Right forelimb (tissue), 1 donor: ENCODE data around the gene LHCGR.
"Not testable (repeated sequence)": the region's sequence is repeated elsewhere in the genome, so short reads cannot be mapped to it uniquely, and the experiment has no call there.

Source experiments
- DNase-seq: peaks from one replicate; pipeline ENCODE4 v3.0.0-alpha.2; 2018

LHCGR gene

DNA sequence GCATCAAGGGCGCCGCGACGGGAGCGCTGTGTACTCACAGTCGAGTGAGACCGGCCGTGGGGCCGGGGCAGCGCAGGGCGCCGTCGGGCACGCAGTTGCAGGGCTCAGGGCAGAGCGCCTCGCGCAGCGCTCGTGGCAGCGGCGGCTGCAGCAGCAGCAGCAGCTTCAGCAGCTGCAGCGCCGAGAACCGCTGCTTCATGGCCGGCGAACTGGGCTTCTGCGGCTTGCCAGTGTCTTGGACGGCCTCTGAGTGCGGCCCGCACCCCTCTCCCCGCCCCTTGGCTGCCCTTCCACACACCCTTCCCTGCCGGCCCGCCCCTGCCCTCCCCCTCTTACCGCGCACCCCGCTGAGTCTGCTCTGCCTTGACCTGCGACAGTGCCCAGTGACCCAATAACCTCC lies at the start of gene LHCGR:
LHCGR (minus strand) TSS at position 252 of the 400 bp plus-strand sequence; CDS start at position 199, 53 bp downstream.
- no peak for DNase-seq

DNA sequence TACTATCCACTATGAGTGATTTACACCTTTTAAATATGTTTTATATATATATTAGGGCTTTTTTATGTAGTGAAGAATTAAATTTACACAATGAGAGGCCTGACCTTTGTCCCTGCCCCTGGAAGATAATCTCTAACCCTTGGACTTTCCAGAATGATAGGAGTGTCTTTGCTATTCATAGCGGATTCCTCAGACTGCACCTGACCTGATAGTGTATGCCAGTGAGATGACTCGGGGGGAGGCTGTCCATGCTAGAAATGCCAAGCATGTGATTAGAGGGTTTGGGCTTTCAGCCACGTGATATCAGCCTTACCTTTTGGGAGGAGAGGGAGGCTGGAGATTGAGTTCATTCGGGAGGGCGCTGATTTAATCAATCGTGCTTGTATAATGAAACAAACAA lies 44.1 kb upstream of the LHCGR start:
- DNase-seq = no peak

DNA sequence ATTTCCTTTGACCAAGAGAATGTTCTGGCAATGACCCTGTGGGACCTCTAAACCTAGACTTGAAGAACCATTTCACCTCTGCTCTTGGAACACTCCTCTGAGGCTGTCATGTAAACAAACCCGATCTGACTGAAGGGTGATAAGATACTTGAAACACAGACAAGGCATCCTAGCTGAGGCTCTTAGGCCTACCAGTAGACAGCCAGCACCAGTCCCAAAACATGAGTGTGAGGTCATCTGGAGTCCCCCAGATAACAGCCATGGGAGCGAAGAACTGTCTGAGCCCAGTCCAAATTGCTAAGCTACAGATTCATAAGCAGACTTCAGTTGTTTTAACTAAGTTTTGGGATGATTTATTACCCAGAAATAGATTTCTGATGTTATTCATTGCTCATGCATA lies 39.5 kb upstream of the LHCGR start:
- DNase-seq = no peak

DNA sequence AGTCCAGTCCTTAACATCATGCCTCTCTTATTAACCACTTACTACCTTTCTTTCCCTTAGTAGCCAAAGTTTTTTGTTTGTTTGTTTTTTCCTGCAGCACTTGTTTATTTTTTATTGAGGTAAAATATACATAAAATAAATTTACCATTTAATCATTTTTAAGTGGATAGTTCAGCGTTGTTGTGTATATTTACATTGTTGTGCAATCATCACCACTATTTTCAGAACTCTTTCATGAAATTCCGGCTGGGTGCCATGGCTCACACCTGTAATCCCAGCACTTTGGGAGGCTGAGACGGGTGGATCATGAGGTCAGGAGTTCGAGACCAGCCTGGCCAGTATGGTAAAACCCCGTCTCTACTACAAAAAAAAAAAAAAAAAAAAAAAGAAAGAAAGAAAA lies 38.1 kb upstream of the LHCGR start:
- no peak for DNase-seq

DNA sequence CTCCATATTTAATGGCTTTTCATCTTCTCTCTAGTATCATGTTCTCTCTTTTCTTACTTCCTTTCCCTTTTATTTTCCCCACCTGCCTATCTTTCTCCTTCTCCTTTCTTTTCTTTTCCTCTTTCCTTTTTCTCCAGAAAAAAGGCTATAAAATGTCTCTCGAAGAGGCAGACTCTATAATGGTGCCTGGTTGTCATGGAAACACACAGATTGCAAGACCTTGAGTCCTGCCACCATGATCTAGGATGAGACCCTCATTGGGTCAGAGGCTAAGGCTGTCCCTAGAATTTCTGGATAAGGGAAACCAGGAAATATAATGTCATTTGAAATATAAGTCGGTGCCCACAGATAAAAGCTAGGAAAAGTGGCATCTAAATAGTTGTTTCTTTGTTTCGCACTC lies 36.5 kb upstream of the LHCGR start:
- no peak for DNase-seq

DNA sequence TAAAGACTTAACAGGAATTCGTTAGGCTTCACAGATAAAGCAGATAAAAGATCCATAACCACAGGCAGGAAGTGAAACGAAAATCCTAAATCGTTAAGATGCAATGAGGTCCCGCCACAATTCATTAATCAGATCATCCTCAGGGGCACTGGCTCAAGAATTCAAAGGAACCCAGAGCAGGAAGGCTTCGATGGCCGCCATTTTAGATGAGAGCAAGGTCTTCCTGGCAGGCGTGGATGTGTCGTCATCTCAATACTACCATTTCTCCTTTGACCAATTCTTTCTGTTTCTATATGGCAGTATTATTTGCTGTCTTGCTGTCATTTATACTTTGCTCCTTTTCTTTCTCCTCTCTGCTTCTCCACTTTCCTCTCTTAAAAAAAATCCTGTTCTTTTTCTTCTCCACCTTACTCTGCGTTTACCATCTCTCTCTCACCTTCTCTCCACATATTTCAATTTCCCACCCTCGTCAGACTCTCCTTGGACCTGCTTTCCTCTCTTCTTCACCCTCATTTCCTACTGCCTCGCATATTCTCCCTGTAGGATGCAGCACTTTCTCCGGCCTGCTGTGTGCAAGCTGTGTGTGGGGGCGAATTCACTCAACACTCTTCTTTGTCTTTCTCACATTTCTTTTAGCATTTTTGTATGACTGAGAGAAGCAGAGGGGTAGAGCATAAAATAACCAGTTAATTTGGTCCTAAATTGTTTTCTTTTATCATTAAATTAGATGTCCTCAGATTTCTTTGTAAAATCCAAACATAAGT lies 35.1 kb upstream of the LHCGR start:
- DNase-seq = no peak

DNA sequence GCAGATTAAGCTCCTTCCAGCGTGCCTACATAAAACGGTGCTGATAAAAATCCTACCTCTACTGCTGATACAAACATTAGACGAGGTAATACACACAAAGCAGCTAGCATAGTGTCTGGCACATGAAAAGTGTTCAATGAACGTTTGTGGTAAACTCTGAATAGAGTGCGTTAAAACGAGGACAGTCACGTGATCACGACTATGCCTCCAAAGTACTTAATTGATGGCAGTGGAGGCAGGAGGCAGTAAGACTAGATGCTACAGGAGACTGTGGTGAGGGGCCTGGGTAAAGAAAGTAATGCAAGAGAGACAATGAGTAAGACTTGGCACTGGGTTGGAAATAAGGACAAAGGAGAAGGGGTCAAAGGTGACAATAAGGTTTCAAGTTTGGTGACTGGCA lies 32.1 kb upstream of the LHCGR start:
- DNase-seq = no peak

DNA sequence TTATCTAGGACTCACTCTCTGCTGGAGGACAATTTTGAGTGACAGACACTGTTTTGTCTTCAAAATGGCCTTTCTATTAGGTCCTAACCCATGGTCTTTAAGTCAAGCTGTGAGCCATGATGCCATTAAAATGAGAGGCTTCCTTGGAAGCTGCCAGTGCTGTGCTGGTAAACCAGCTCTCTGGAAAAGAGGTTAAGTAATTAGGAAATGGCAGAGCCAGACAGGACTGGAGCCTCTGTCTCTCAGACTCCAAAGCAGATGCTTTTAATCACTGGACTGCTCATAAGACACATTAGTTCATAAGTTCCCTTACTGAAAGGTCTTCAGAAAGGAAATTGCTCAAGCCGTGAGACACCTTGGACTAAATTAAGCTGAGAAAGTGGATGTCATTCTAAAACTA lies 25.8 kb upstream of the LHCGR start:
- DNase-seq = no peak

DNA sequence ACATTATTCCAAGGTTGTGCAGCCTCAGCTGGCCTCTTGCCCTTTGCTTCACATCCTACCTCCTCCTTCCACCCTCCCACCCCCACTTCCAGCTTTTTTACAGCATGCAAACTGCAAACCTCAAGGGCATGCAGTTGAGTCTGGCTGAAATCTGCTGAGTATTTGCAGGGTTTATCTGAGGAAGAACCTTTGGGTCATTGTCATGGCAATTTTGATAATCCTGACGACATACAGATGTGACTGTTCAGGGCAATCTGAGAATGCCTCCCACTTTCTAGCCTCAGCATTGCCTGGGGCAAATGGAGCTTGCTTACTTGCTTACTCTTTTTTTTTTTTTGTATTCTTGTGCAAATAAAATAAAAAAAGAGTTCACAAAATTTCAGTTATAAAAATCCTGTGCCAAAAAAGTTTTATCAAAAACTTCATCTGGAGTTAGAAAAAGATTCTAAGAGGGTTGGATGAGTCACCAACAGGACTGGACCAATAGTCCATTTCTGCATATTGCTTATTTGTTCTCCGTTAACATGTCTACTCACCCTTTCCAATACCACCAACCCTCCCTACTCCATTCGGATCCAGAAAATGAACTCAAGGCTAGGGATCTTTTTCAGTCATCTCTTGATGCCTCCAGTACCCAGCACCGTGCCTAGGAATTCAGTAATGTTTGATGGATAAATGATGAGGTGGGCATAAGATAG lies 23.6 kb upstream of the LHCGR start:
- DNase-seq = no peak

DNA sequence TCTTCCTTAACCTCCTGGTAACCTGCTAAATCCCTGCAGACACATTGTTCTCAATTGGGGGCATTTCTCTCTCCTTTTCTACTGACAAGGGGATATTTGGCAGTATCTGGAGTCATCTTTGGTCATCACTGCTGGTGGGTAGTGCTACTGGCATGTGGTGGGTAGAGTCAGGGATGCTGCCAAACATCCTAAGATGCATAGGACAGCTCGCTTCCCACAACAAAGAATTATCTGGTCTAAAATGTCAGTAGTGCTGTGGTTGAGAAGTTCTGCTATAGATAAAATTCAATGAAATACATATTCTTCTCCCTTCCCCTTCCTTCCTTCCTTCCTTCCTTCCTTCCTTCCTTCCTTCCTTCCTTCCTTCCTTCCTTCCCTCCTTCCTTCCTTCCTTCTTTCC lies 18.7 kb upstream of the LHCGR start:
- no peak for DNase-seq

DNA sequence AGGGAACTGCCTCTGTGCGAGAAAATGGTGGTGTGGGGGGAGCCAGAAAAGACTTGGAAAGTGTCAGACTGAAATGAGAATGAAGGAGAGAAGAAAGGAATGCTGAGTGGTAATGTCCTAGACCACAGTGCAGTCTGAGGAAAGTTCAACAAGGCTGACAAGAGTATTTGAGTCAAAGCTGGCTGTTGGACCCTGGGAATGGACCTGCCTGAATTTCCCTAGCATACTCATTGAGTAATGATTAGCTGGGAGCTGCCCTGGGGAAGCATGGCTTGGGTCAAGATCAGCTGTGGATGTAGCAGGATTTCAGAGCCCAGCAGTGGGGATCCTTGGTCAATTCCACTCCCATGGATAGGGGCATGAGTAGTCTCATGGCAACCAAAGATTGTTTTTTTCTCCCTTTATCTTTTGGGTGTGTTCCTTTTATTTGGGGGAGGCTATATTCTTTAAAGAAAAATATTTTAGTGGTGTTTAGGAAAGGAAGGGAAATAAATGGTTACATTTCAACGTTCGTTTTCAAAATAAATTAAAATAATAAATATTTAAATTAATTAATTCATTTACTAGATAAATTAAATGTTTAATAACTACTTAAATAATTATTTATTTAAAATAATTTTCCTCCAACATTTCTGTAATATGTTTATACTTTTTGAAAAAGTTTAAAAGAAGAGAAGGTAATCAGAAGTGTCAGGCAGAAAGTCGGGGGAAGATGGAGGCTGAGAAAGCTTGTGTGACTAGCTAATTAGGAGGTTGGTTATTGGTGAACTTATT lies 15.9 kb upstream of the LHCGR start:
- no peak for DNase-seq

DNA sequence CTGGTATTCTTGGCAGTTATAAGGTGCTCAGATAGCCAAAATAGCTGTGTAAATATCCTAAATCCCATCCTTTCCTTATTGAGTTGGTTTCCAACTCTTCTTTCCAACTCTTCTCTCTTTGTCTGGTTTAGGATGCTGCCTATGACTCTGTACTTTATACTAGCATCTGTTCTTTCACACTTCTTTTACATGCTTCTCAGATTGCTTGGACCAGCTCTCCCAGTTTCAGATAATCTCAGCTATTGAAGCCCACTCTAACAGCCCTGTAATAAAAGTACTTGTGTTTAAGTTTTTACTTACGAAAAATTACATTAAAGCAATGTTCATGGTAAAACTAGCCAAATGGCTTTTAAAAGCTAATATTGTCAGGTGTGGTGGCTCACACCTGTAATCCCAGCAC lies 14.7 kb upstream of the LHCGR start:
- no peak for DNase-seq

DNA sequence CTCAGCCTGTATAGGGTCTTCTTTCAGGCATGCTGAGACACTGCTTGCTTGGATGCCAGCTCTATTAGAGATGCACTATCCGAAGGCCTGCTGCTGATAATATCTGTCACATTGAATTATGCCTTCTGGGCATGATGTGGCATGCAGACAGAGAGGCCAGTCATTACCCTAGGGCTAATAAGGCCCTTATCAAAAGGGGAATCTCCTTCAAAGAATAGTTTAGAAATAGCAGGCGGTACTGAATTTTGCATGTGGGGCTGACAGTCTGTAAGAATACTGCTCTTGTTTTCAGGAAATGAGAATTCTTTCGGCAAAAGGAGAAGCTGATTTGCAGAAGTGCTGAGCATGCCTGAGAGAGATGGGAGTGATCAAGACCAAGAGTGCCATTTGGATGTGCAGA lies 13.1 kb upstream of the LHCGR start:
- no peak for DNase-seq

DNA sequence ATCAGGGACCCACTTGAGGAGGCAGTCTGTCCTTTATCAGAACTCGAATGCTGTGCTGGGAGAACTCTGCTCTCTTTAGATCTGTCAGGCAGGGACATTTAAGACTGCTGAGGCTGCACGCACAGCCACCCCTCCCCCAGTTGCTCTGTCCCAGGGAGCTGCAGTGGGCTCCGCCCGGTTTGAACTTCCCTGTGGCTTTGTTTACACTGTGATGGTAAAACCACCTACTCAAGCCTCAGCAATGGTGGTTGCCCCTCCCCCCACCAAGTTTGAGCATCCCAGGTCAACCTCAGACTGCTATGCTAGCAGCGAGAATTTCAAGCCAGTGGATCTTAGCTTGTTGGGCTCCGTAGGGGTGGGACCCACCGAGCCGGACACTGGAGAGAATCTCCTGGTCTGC lies 11.8 kb upstream of the LHCGR start:
- no peak for DNase-seq

DNA sequence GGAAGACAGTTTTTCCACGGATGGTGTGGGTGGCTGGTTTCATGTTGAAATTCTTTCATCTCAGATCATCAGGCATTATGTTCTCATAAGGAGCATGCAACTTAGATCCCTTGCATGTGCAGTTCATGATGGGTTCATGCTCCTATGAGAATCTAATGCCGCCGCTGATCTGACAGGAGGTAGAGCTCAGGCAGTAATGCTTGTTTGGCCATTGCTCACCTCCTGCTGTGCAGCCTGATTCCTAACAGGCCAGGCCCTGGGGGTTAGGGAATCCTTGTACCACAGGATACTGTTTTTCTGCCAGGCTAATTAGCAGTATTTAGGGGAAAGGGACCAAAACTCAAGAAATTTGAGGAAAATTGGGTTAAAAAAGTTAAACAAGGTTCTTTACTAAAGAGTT lies 5.3 kb upstream of the LHCGR start:
- DNase-seq = no peak

DNA sequence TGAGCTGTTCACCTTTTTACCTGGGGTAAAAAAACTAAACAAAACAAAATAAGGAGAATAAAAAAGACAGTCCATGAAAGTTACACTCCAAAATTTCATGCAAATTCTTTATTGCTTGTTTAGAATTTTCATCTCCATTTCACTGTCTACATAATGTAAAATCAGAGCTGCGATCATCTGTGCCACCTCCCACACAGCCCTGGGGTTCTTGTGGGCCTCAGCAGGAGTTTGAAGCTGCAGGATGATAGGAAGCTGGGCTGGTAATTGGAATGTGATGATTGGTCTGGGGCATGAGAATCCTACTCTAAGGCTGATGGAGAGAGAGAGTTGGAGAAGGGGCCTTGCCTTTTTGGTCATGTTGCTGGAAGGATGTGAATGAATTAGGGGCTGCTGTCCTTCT lies 4.2 kb upstream of the LHCGR start:
- DNase-seq = no peak

DNA sequence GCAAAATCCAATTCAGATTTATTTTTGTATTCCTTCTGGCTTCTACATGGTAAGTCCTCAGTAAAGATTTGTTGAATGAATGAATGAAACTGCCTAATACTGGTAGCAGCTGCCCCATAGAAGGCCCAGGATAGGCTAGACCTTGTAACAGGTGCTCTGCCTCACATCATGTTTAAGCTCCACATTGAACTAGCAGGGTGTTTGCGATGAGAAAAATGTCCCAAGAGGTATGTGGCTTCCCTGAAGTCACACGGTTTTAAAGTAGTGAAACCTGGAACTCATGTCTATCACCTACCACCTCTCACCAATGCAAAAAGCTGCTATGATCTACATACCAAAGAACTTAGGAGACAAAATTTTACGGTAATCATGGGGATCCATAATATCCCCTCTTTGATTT lies 765 bp upstream of the LHCGR start:
- DNase-seq = no peak

DNA sequence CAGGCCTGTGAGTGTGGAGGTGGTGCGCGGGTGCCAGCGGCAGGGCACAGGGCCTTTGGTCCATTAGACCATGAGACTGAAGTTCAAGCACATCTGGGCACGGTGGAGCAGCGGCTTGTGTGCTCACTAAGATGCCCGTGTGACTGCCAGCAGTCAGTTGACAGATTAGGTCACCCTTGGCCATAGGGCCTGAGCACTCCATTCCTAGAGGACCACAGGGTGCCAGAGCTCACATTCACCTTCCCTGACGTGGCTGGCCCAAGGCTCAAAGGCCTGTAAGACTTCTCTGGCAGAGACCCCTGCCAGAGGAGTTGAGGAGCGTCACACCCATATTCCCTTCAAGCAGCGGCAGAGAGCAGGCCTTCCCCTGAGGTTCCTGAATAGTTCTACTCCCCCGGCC lies 650 bp downstream of the LHCGR start:
- no peak for DNase-seq

DNA sequence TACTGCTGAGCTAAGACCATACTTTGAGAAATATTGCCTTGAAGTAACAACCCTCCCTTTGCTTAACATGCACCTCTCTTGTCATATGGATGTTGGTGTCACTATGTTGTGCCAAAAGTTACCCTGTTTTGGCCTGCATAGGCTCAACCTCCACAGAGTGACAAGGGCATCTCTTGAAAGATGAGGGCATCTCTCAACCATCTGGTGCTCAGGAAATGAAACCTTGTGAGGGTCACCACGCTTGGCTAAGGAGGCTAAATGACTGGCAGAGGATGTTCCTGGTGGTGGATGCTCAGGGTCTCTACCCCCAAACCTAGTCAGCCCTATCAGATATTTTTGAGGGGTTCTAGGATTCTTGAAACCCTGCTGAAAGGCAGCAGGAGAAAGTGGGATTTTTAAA lies 2.3 kb downstream of the LHCGR start:
- DNase-seq = no peak

DNA sequence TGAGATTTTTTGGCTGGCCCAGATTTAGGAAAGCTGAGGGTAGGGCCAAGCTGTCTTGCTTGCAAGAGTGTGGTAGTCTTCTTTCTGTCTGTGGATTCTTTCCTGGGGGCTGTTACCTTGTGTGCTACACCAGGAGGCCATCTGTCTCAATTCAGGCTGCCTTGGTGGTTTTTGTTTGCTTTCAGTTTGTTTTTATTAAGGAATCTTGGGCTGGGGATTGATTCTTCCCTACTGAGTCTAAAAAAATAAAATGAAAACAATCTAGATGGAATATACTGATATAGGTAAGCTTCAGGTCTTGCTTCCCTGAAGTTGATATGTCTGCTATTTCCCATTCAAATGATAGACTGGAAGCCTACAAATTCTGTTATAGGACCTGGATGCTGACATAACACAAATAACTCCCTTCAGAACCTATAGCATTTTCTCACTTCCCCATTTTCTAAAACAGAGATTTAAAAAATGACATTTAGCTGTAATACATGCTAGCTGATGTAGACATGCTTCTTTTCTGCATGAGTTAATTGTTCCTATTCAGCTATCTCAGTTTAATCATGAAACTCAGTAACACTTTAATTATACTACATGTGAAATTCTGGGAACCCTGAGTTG lies 5.3 kb downstream of the LHCGR start:
- no peak for DNase-seq

DNA sequence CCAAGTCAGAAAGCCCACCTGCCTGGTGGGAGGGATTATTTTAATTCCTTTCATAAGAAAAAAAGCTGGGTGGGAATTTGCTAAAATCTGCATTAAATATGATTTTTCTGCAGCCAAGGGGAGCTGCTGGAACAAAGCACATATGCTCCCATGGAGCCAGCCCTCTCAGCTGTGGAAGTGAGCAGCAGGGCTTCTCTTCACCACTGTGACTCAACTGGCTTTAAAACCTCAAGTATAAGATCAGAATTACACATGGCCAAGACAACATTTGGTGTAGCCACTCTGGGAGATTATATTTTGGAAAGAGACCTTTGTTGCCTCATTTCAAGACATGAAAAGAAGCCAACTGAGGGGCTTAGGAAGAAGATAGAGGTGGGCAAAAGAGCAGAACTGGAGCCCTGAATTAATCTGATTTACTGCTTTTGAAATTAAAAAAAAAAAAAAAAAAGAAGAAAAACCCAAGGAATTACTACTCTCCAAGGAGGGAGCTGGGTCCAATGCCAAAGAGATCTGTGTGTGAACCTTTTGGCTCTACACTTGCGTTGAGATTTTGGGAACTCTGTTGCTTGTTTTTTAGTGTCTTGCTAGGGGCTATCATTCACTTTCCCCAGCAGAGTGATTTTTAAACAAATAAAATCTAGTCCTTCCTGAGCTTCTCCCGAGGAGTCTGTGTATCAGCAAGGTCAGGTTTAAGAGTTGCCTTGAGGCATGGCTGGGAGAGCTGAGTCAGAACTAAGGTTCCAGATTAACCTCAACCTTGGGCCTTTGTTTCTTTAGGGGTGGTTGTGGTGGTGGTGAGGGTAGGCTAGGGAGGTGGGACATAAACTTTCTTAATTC lies 6.0 kb downstream of the LHCGR start:
- DNase-seq = no peak

DNA sequence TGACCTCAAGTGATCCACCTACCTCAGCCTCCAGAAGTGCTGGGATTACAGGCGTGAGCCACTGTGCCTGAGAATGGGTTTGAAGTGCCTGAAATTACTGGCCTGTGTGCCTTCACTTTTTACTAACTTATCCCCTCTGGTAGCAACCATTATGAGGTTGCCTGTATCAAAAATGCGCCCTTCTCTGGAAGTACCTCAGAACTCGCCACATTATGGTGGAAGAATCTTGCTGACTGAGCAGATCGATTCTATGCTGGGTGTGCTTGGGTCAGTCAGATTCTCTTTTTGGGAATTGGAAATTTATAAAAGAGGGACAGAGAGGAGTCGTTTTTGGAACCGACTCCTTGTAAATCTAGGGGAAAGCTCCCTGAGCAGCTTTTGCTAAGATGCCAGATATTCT lies 8.2 kb downstream of the LHCGR start:
- DNase-seq = no peak

DNA sequence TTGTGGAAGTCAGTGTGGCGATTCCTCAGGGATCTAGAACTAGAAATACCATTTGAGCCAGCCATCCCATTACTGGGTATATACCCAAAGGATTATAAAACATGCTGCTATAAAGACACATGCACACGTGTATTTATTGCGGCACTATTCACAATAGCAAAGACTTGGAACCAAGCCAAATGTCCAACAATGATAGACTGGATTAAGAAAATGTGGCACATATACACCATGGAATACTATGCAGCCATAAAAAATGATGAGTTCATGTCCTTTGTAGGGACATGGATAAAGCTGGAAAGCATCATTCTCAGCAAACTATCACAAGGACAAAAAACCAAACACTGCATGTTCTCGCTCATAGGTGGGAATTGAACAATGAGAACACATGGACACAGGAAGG lies 16.3 kb downstream of the LHCGR start:
- not testable (repeated sequence) for DNase-seq
